Dermis lymphatic vessel endothelial cell (primary cell): ENCODE data around the gene SCNN1A. TPM values are rescaled to one million over a fixed set of nuclear protein-coding genes. Genes with fewer than 3 reads are reported as not detected.

Experiments
- total RNA-seq: library from RNA; depleted of rRNA; stranded (reverse); fragments of >200 nt; gene quantifications from 2 replicates; pipeline ENCODE4 v1.2.1, GENCODE V29; 2014

Gene SCNN1A
- 0.43 TPM in 1 of 2 replicates, not detected in the other for total RNA-seq

DNA sequence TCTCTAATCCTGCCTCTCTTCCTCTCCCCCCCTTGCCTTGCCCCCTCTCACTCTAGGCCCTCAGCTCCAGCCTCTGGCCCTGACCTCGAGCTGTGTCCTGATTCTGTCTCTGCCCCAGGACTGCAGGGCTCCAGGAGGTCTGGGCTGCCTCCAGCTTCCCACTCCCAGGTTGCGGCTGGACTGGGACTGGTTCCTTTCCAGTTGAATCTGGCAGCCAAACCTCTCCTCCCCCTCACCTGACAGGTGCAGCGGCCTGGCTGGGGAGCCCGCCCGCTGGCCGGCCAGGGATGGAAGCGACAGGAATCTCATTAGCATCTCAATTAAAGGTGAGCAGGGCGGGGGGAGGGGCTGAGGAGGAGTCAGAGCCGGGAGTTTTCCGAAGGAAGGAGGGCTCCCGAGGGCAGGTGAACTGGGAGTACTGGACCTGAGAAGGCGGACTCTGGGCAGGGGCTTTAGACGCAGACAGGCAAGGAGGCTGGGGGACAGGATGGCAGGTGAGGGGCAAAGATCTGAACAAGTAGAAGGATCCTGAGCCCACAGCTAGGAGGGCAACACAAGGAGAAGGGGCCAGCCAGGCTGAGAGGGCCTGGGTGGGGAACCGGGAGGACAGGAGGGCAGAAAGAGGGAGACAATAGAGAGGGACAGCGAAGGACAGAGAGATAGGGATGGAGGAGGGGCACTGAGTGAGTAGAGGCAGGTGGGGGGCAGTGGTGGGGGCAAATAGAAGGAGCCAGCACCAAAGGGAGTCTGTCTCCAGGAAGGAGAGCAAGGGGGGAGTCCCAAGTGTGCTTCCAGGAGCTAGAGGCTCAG, at the start of gene SCNN1A:
Gene SCNN1A (minus strand): TSS at position 295 of the 810 bp plus-strand sequence. CDS start 780 bp downstream, outside the sequence.

DNA sequence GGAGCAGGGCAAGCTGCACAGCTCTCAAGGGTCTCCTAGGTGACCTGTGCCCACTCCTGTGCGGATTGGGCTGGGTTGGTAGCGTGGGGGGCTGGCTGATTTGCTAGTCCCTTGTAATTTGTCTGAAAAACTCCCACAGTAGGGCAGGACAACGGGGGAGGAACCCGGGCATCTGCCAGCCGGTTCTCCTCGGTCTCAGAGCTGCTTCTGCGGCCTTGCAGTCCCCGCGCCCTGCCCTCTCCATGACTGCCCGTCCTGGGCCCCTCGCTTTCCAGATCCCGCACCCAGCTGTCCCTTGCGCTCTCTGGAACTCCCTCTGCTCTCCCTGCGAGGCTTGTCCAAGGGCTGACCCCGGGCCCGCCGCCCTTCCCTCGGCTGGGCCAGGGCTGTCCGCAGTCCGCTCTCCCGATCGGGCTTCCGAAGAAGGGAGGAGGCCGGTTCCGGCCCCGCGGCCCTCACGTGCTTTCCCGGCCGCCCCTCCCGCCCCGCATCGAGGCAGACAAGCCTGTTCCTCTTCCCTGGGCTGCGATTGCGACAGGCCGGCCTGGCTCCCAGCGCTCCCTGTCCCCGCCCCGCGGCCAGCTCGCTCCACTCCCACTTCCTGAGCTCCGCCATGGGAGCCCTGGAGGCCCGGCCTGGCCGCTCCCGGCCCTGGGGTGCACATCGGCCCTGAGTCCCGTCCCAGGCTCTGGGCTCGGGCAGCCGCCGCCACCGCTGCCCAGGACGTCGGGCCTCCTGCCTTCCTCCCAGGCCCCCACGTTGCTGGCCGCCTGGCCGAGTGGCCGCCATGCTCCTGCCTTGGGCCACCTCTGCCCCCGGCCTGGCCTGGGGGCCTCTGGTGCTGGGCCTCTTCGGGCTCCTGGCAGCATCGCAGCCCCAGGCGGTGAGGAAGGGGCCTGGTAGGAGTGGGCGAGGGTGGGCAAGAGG, 8.5 kb upstream of the SCNN1A start, which contains the start of gene LTBR:
Gene LTBR (plus strand): TSS at position 591 of the 927 bp plus-strand sequence. CDS start 197 bp downstream, at position 788.

DNA sequence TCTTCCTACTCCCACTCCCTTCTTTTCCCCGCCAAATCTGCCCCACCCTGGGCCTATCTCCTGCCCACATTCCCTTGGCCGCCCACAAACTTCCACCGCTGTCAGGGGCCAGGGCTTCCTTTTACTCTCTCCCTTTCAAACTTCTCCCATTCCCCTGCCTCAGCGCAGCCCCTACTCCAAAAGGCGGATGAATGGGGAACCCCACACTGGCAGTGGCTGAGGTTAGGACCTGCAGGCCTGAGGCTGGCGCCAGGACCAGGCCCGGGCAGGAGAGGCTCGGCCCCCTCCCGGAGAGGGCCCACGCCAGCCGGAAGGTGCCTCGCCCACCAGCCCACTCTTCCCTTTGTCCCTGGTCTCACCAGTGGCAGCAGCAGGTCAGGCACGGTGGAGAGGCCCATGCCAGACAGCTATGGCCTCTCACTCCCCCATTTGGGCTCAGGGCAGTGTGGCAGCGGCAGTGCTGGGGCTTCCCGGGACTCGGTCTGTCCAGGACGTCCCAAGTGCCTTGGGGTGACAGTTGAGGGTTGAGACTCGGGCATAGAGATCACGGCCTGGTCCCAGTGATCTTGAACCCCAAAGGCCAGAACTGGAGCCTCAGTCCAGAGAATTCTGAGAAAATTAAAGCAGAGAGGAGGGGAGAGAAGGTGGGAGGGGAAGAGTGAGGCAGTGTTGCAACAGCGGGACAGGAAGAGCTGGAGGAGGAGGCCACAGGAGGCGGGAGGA, 33.8 kb downstream of the SCNN1A start, which contains the start of gene TNFRSF1A:
Gene TNFRSF1A (minus strand): TSS at position 660 of the 723 bp plus-strand sequence. CDS start 262 bp downstream, at position 398.

Other genes starting within 250 kb of the SCNN1A start
- gene CD9, start 175.2 kb downstream of the SCNN1A start, total RNA-seq, result 958 and 1,785 TPM in 2 replicates
- gene PLEKHG6, start 64.9 kb downstream of the SCNN1A start, total RNA-seq, result not detected in 2 replicates
- 37.2 and 50.7 TPM in 2 replicates for gene TNFRSF1A, start 33.5 kb downstream of the SCNN1A start, total RNA-seq
- 25.5 and 28.2 TPM in 2 replicates for gene LTBR, start 8.6 kb upstream of the SCNN1A start, total RNA-seq
- not detected in 2 replicates for gene CD27, start 69.4 kb upstream of the SCNN1A start, total RNA-seq
- 11.0 and 28.1 TPM in 2 replicates for gene TAPBPL, start 76.5 kb upstream of the SCNN1A start, total RNA-seq
- gene VAMP1, start 95.1 kb upstream of the SCNN1A start, total RNA-seq, result 2.1 and 2.4 TPM in 2 replicates
- gene MRPL51, start 117.7 kb upstream of the SCNN1A start, total RNA-seq, result 107 and 124 TPM in 2 replicates
- gene NCAPD2, start 118.5 kb upstream of the SCNN1A start, total RNA-seq, result 16.9 and 22.3 TPM in 2 replicates
- 3,384 and 4,426 TPM in 2 replicates for gene GAPDH, start 159.0 kb upstream of the SCNN1A start, total RNA-seq
- 9.7 and 11.3 TPM in 2 replicates for gene IFFO1, start 180.5 kb upstream of the SCNN1A start, total RNA-seq
- 8.7 and 13.8 TPM in 2 replicates for gene NOP2, start 192.7 kb upstream of the SCNN1A start, total RNA-seq
- gene CHD4, start 231.8 kb upstream of the SCNN1A start, total RNA-seq, result 201 and 235 TPM in 2 replicates